CD4-positive, alpha-beta memory T cell (primary cell): ENCODE data around the gene CBFB. TPM values are rescaled to one million over a fixed set of nuclear protein-coding genes. Genes with fewer than 3 reads are reported as not detected.

ENCODE experiments used
- CTCF ChIA-PET: fragments of 350-600 bp; sonication (Branson Sonifier 250); formaldehyde crosslinking; loops from one replicate; lab custom pipeline; 2021; ENCODE audit warnings: inconsistent platforms; ENCODE audit not compliant: partially characterized antibody; lab: Charles Lee
- POLR2A ChIA-PET: fragments of 350-600 bp; sonication (Branson Sonifier 250); formaldehyde crosslinking; loops from one replicate; lab custom pipeline; 2021; ENCODE audit not compliant: partially characterized antibody; lab: Charles Lee
- DNase-seq, 5 donors: peaks; one replicate each; pipeline versions ENCODE4 v3.0.0 to v3.0.0-alpha.2; 2020 to 2022; ENCODE audit warnings: mixed read lengths in 1 of 5
- H3K27ac ChIP-seq: one replicate; pipeline ENCODE4 v1.7.0; 2013; ENCODE audit warnings: low read depth, low read length
- H3K27me3 ChIP-seq: 2 replicates; pipeline ENCODE4 v1.7.0; 2013; ENCODE audit warnings: mild to moderate bottlenecking, low read length, moderate library complexity; ENCODE audit not compliant: insufficient read depth
- H3K36me3 ChIP-seq: 2 replicates; pipeline ENCODE4 v1.7.0; 2013; ENCODE audit warnings: mild to moderate bottlenecking, low read length, moderate library complexity; ENCODE audit not compliant: insufficient read depth
- H3K4me1 ChIP-seq: 2 replicates; pipeline ENCODE4 v1.7.0; 2013; ENCODE audit warnings: mild to moderate bottlenecking, low read length, moderate library complexity; ENCODE audit not compliant: insufficient read depth
- H3K4me3 ChIP-seq, 2 donors: one replicate each; pipeline ENCODE4 v1.7.0; 2013; ENCODE audit warnings: low read length in 2 of 2, mild to moderate bottlenecking in 1 of 2
- H3K9me3 ChIP-seq, 2 donors: one replicate each; pipeline ENCODE4 v1.7.0; 2013; ENCODE audit warnings: low read length in 2 of 2, control low read depth in 1 of 2; ENCODE audit not compliant: control insufficient read depth in 1 of 2
- H3K27ac Mint-ChIP-seq, 7 donors: one replicate each; pipeline ENCODE4 v1.8.0; 2020 to 2021; ENCODE audit warnings: mixed read lengths in 7 of 7, mild to moderate bottlenecking in 6 of 7, inconsistent platforms in 3 of 7, moderate library complexity in 3 of 7
- H3K27me3 Mint-ChIP-seq, 2 donors: one replicate each; pipeline ENCODE4 v1.8.0; 2020 to 2021; ENCODE audit warnings: mixed read lengths in 2 of 2
- H3K36me3 Mint-ChIP-seq, 2 donors: one replicate each; pipeline ENCODE4 v1.8.0; 2020 to 2021; ENCODE audit warnings: mixed read lengths in 2 of 2, inconsistent platforms in 1 of 2, mild to moderate bottlenecking in 1 of 2
- H3K4me1 Mint-ChIP-seq, 4 donors: one replicate each; pipeline ENCODE4 v1.8.0; 2020 to 2021; ENCODE audit warnings: mixed read lengths in 4 of 4, mild to moderate bottlenecking in 1 of 4
- H3K4me3 Mint-ChIP-seq, 8 donors: one replicate each; pipeline ENCODE4 v1.8.0; 2020 to 2021; ENCODE audit warnings: mixed read lengths in 8 of 8, mild to moderate bottlenecking in 7 of 8, moderate library complexity in 6 of 8, inconsistent platforms in 3 of 8
- H3K9me3 Mint-ChIP-seq, 8 donors: one replicate each; pipeline ENCODE4 v1.8.0; 2020 to 2021; ENCODE audit warnings: mixed read lengths in 8 of 8, mild to moderate bottlenecking in 5 of 8, inconsistent platforms in 3 of 8, moderate library complexity in 1 of 8
- intact Hi-C: fragments of 100-400 bp; cut with micrococcal nuclease; formaldehyde crosslinking; loops from one replicate; pipeline ENCODE4 v1.15.1; 2023
- polyA plus RNA-seq, 2 donors: library from polyadenylated mRNA; unstranded; fragments of 300-500 nt; fragmentation: Illumina TruSeq; gene quantifications; one replicate each; pipeline ENCODE4 v1.2.3, GENCODE V29; 2021
- total RNA-seq, 2 experiments: library from RNA; stranded (reverse); gene quantifications; one replicate each; pipeline ENCODE4 v1.2.3, GENCODE V29; 2021

The CBFB gene
- total RNA-seq (100 to 1,000 TPM; 112 TPM), polyA plus RNA-seq (100 to 1,000 TPM; 102 to 108 TPM)

DNA sequence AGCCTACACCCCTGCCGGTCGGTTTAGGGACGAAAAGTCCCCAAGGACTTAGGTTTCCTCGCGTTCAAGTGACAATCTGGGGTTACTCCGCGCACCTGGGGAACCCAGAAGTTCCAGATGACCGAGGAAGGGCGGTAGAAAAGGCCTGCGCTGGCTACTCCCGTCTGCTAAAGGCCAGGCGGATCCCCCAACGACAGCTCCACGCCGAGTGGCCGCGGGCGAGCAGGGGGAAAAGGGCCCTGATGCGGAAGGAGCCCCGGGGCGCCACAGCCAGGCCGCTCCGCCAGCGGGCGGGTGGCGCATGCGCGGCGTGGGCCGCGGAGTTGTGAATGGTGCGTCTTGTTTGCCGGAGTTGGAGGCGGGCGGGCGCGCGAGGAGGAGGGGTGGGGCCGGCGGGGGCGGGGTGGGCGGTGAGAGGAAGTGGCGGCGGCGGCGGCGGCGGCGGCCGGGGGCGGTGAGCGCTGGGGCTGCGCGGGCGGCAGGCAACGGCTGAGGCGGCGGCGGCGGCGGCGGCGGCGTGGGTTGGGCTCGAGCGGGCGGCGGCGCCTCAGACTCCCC, at the start of gene CBFB:
CBFB (plus strand) TSS at position 454 of the 558 bp plus-strand sequence. CDS start 259 bp downstream, outside the sequence.
- intact Hi-C loops, result loop anchor here (1.0 to 2.0 kb wide), 5 partner anchors 10 to 131 kb away; partner anchors contain the start of genes FBXL8, PHAF1 and TRADD
- peak within 1 kb of the TSS; percentile 76 to 84 for H3K4me3 ChIP-seq
- H3K27me3 Mint-ChIP-seq, result no peaks in the 10 kb centered on the region
- peak within 1 kb of the TSS; percentile 90 to 93 (median 92) for H3K4me3 Mint-ChIP-seq
- H3K27me3 ChIP-seq, result no peaks in the 10 kb centered on the region
- ChIA-PET CTCF (interaction anchor here (0.9 to 3.9 kb wide), 11 partner anchors 9 to 157 kb away, joined by 3 to 23 read pairs (median 3); no protein-coding TSS in a partner anchor), POLR2A (interaction anchor here (0.6 to 6.3 kb wide), 22 partner anchors 9 to 198 kb away, joined by 3 to 60 read pairs (median 6); partner anchors contain the start of genes B3GNT9, FBXL8, MATCAP1 and PHAF1)
- H3K9me3 Mint-ChIP-seq, result no peaks in the 10 kb centered on the region
- H3K36me3 ChIP-seq, result no peaks in the 10 kb centered on the region
- peaks cover 0 to 17% of the 10 kb centered on the region in 2 donors for H3K36me3 Mint-ChIP-seq
- peak; percentile 94 to 97 (median 96) for DNase-seq
- peak within 1 kb of the TSS; percentile 88 for H3K27ac ChIP-seq
- H3K4me1 ChIP-seq, result peaks cover 44% of the 10 kb centered on the region
- no peaks in the 10 kb centered on the region for H3K9me3 ChIP-seq
- peak within 1 kb of the TSS; percentile 94 to 97 (median 96) for H3K27ac Mint-ChIP-seq
- H3K4me1 Mint-ChIP-seq, result peaks cover 20 to 51% (median 37%) of the 10 kb centered on the region in 4 donors

DNA sequence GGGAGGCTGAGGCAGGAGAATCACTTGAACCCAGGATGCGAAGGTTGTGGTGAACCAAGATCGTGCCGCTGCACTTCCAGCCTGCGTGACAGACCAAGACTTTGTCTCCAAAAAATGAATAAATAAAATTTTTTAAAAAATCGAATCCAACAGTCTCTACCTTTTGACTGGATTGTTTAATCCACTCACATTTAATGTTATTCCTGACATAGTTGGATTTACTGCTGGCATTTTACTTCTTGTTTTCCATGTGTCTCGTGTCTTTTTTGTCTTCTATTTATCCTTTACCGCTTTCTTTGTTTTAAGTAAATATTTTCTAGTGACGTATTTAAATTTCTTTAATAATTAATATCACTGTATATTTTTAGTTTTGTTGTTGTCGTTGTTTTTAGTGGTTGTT, 45.9 kb upstream of the CBFB start:
- DNase-seq, result no peak
- intact Hi-C loops, result no loop called here
- H3K36me3 Mint-ChIP-seq, result no peaks in the 10 kb centered on the region
- no peak overlapping the region for H3K27ac Mint-ChIP-seq
- H3K9me3 ChIP-seq, result no peaks in the 10 kb centered on the region
- no peaks in the 10 kb centered on the region for H3K27me3 Mint-ChIP-seq
- H3K27ac ChIP-seq, result no peak overlapping the region
- H3K4me3 Mint-ChIP-seq, result no peak overlapping the region
- CTCF ChIA-PET, result interaction anchor here (0.7 to 2.2 kb wide), 7 partner anchors 8 to 1118 kb away, joined by 3 to 8 read pairs (median 3); no protein-coding TSS in a partner anchor
- H3K36me3 ChIP-seq, result no peaks in the 10 kb centered on the region
- H3K4me1 Mint-ChIP-seq, result peaks cover 23 to 38% (median 30%) of the 10 kb centered on the region in 4 donors
- H3K4me3 ChIP-seq, result no peak overlapping the region
- POLR2A ChIA-PET, result interaction anchor here (1.1 to 3.1 kb wide), 3 partner anchors 168 to 175 kb away, joined by 3 to 11 read pairs (median 4); partner anchors contain the start of gene B3GNT9
- H3K4me1 ChIP-seq, result peaks cover 35% of the 10 kb centered on the region
- H3K9me3 Mint-ChIP-seq, result no peaks in the 10 kb centered on the region
- no peaks in the 10 kb centered on the region for H3K27me3 ChIP-seq

DNA sequence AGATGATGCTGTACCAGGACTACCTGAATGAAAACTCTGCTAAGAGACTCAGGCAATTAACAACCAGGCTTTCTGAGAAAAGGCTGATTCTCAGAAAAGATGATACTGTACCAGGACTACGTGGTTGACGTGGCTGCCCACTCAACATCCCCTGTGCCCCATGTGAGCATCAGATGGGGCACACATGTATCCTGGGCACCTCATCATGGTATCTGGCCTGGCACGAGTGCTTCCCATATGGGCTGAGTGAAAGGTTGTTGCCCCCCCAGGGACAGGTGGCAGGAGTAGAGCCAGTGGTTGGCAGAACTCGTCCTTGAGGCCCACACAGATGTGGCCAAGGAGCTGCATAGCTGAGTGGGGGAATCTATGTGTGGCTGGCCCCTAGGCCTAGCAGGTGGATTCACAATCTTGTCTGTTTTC, 44.0 kb upstream of the CBFB start:
- ChIA-PET CTCF (interaction anchor here (1.7 kb wide), 1 partner anchor 10 kb away, joined by 6 read pairs; no protein-coding TSS in a partner anchor), POLR2A (interaction anchor here (0.6 to 3.1 kb wide), 3 partner anchors 106 to 170 kb away, joined by 3 to 11 read pairs (median 5); partner anchors contain the start of gene B3GNT9)
- Mint-ChIP-seq H3K4me1 (peaks cover 23 to 38% (median 30%) of the 10 kb centered on the region in 4 donors), H3K9me3 (no peaks in the 10 kb centered on the region), H3K36me3 (no peaks in the 10 kb centered on the region), H3K27ac (peak overlapping the region; percentile 83 to 96 (median 93)), H3K4me3 (peak overlapping the region in 5 of 8 donors; percentile 31 to 69 (median 43)), H3K27me3 (no peaks in the 10 kb centered on the region)
- peak in 1 of 5 donors; percentile 2 for DNase-seq
- peaks cover 35% of the 10 kb centered on the region for H3K4me1 ChIP-seq
- no peak overlapping the region for H3K4me3 ChIP-seq
- peak overlapping the region; percentile 41 for H3K27ac ChIP-seq
- H3K36me3 ChIP-seq, result no peaks in the 10 kb centered on the region
- no peaks in the 10 kb centered on the region for H3K9me3 ChIP-seq
- no peaks in the 10 kb centered on the region for H3K27me3 ChIP-seq
- intact Hi-C loops, result no loop called here

DNA sequence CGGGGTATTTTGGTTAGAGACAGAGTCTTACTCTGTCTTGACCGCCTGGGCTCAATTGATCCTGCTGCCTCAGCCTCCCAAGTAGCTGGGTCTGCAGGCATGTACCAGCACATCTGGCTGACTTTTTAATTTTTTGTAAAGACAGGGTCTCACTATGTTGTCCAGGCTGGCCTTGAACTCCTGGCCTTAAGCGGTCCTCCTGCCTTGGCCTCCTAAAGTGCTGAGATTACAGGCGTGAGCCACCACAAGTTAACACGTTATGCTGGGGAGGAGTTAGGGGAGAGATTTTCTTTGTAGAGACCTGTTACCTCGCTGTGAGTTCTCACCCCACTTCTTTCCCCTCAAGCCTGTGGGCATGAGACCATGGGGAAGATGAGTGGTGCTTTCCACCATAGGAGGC, 42.4 kb upstream of the CBFB start:
- no peaks in the 10 kb centered on the region for H3K36me3 Mint-ChIP-seq
- intact Hi-C loops, result no loop called here
- POLR2A ChIA-PET, result interaction anchor here (1.7 kb wide), 1 partner anchor 169 kb away, joined by 5 read pairs; no protein-coding TSS in a partner anchor
- H3K27me3 Mint-ChIP-seq, result no peaks in the 10 kb centered on the region
- no peaks in the 10 kb centered on the region for H3K9me3 Mint-ChIP-seq
- Histone ChIP-seq H3K9me3 (no peaks in the 10 kb centered on the region), H3K4me1 (peaks cover 35% of the 10 kb centered on the region), H3K27ac (no peak overlapping the region), H3K36me3 (no peaks in the 10 kb centered on the region), H3K27me3 (no peaks in the 10 kb centered on the region), H3K4me3 (no peak overlapping the region)
- peak overlapping the region in 3 of 7 donors; percentile 5 to 37 (median 15) for H3K27ac Mint-ChIP-seq
- H3K4me3 Mint-ChIP-seq, result no peak overlapping the region
- peaks cover 23 to 38% (median 30%) of the 10 kb centered on the region in 4 donors for H3K4me1 Mint-ChIP-seq
- no peak for DNase-seq
- CTCF ChIA-PET, result interaction anchor here (1.2 to 1.3 kb wide), 2 partner anchors 169 to 199 kb away, joined by 3 to 4 read pairs; no protein-coding TSS in a partner anchor

DNA sequence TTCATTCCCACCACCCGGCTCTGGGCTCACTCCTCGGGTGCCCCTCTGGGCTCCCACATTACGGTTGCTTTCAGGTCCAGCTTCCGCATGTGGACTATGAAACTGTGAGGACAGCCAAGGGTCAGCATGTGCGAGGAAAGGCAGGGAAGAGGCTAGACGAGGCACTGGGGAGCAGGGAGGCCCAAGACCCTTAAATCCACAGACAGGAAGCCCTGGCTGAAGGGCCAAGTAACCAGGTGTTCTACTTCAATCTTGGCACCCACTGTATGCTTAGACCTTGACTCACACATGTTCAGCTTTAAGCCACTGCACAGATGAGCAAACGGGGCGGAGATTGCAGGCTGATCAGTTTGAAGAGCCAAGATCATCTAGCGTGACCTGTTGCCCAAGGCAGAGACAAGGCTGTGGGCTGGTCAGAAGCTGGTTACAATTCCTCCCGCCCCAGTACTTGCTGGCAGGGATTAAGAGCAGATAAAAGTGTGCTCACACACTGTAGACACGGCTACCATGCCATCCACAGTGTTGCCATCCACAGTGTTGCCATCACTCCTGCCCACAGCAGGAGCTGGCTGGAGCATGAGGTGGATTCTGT, 40.7 kb upstream of the CBFB start, which contains the start of gene CES4A:
CES4A (plus strand) TSS at position 393 of the 592 bp plus-strand sequence; CDS start at position 577, 184 bp downstream.
- H3K27ac ChIP-seq, result no peak within 1 kb of the TSS
- DNase-seq, result no peak
- H3K9me3 ChIP-seq, result no peaks in the 10 kb centered on the region
- no peaks in the 10 kb centered on the region for H3K27me3 Mint-ChIP-seq
- peak within 1 kb of the TSS in 4 of 7 donors; percentile 50 to 62 (median 56) for H3K27ac Mint-ChIP-seq
- H3K4me3 ChIP-seq, result no peak within 1 kb of the TSS
- H3K27me3 ChIP-seq, result no peaks in the 10 kb centered on the region
- intact Hi-C loops, result no loop called here
- ChIA-PET CTCF (no interaction called here), POLR2A (no interaction called here)
- peaks cover 23% of the 10 kb centered on the region for H3K4me1 ChIP-seq
- H3K9me3 Mint-ChIP-seq, result no peaks in the 10 kb centered on the region
- peaks cover 18 to 27% (median 22%) of the 10 kb centered on the region in 4 donors for H3K4me1 Mint-ChIP-seq
- no peak within 1 kb of the TSS for H3K4me3 Mint-ChIP-seq
- no peaks in the 10 kb centered on the region for H3K36me3 Mint-ChIP-seq
- H3K36me3 ChIP-seq, result no peaks in the 10 kb centered on the region

DNA sequence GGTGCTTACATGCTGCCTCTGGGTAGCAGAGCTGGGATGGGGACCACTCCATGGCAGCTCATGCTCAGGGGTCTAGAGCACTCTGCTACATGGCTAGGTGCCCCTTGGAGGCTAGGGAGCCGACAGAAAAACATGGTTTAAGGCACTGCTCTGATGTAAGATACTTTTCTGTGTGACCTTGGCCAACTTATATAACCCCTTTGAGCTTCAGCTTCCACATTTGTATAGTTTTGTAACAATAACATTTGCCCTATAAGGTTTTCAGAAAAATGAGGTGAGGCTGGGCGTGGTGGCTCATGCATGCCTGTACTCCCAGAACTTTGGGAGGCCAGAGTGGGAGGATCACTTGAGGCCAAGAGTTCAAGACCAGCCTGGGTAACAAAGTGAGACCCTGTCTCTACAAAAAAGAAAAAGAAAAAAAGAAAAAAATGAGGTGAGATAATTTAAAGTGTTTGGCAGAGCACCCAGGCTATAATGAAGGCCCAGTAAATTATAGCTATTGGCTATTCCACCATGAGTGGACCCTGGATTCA, 37.3 kb upstream of the CBFB start:
- Mint-ChIP-seq H3K27ac (no peak overlapping the region), H3K4me3 (no peak overlapping the region), H3K9me3 (no peaks in the 10 kb centered on the region), H3K4me1 (peaks cover 0 to 6% (median 1%) of the 10 kb centered on the region in 4 donors), H3K27me3 (no peaks in the 10 kb centered on the region), H3K36me3 (no peaks in the 10 kb centered on the region)
- Histone ChIP-seq H3K4me3 (no peak overlapping the region), H3K4me1 (no peaks in the 10 kb centered on the region), H3K36me3 (no peaks in the 10 kb centered on the region), H3K9me3 (no peaks in the 10 kb centered on the region), H3K27me3 (no peaks in the 10 kb centered on the region), H3K27ac (no peak overlapping the region)
- no peak for DNase-seq
- POLR2A ChIA-PET, result no interaction called here
- intact Hi-C loops, result no loop called here
- CTCF ChIA-PET, result interaction anchor here (1.2 to 1.6 kb wide), 2 partner anchors 8 to 31 kb away, joined by 3 to 4 read pairs; partner anchors contain the start of gene CES3
